Urothelium cell line (cell line): ENCODE results near the gene TRMT1.
"Not testable (repeated sequence)": the region's sequence is repeated elsewhere in the genome, so short reads cannot be mapped to it uniquely, and the experiment has no call there.

Source experiments
- DNase-seq: peaks from one replicate; pipeline ENCODE4 v3.0.0; 2011; ENCODE audit warnings: low spot score, mixed read lengths
- FAIRE-seq: peaks from 2 replicates; lab custom pipeline; 2011; peaks lifted over from hg19 to GRCh38; lab: Jason Lieb, UNC

The TRMT1 gene

DNA sequence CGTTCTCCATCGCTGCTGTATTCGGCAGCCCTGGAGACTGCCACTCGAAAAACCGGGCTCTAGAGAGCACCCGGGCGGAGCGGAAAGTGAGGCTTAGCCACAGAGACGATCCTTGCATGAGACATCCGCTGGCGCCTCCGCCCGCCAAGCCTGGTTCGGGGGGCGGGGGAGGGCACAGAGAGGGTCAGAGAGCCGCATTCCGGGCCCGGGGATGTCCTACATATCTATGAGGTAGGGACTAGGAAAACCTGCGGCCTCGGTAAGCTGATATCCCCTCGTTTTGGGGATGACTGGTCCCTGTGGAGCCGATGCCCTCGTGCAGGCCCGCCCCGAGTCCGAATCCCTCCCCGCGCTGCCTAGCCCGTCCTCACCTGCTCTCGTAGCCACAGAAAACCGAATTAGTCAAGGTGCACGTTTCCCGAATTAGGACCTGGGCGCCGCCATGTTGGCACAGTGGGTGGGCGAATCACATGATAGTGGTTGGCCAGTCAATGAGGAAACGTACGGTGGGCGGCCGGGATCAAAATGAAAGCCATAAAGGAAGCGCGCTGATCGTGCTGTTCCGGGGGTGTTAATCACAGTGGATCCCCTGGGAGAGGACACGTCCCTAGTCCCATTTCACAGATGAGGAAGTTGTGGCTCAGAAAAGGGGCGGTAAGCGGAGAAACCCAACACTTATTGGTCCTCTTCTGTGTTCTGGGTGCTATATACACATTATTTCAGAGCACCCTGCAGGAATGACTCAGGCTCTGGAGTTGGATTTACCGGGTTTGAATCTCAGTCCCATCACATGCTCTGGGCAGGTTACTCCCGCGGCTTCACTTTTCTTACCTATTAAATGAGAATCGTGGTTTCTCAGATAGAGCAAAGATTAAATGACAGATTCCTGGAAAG lies at the start of gene TRMT1:
Gene TRMT1 (minus strand): TSS at position 459 of the 894 bp plus-strand sequence. CDS start 341 bp downstream, at position 118.
- peak; percentile 87 for DNase-seq
- no peak for FAIRE-seq

DNA sequence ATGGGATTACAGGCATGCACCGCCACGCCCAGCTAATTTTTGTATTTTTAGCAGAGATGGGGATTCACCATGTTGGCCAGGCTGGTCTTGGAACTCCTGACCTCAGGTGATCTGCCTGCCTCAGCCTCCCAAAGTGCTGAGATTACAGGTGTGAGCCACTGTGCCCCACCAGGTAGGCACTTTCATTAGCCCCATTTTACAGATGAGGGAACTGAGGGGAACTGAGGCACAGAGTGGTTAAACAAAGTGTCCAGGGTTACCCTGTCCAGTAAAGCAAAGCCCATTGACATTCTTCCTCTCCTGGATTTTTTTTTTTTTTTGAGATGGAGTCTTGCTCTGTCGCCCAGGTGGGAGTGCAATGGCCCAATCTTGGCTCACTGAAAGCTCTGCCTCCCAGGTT lies 49.6 kb upstream of the TRMT1 start:
- not testable (repeated sequence) for DNase-seq, FAIRE-seq

DNA sequence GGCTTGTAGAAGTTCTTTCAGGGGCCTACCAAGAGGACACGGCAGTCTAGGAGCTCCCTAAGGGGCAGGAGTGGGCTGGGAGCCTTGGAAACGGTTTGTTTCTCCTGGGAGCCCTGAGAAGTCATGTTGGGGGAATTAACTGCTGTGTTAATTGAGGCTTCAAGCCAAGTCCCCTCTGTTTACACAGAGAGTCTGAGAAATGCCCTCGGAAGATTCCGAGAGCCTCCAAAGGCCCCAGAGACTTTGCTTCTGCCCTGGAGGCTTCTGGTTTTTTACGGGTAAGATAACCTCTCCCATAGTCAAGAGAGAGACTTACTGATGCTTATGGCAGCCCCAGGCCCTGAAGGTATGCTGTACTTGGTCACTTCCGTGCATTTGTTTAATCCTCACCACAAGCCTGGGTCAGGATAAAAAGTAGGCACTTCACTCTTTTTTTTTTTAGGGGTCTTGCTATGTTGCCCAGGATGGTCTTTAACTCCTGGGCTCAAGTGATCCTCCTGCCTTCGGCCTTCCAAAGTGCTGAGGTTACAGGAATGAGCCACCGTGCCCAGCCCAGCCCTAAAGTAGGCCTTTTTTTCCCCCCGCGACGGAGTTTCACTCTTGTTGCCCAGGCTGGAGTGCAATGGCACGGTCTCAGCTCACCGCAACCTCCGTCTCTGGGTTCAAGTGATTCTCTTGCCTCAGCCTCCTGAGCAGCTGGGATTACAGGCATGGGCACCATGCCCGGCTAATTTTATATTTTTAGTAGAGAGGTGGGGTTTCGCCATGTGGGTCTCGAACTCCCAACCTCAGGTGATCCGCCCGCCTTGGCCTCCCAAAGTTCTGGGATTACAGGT lies 48.8 kb upstream of the TRMT1 start:
- no peak for DNase-seq
- FAIRE-seq: no peak

DNA sequence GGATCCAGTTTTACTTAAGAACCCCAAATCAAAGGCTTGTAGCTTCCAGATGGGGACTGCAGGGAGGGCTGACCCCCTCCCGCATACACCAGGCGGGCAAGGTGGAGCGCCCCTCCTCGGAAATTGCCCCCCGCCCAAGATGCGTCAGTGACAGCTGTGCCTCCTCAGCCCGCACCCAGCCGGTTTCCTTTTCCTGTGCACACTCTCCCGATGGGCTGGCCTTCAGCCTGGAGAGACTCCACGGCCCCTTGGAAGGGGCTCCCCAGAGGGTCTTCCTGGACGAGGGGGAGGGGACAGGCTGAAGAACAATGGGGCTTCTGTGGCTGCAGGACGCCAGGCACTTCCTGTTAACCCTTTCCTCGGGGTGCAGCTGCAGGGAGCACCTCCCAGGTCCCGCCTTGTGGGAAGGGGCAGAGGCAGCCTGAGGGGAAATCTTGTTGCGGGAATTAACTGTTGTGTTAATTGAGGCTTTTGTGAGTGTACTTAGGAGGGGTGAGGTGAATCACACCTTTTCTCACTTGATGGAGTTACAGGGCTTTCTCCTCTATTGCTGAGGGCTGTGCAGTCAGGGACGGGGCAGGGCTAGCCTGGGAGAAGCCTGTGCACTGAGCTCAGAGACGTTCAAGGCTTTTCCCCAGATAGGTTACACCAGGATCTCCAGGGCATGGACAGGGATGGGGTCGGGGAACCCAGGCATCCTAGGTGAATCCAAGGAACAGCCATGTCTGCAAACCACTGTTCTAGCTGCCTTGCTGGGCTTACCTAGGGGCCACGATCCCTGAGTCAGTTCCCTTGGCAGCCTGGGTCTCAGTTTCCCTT lies 48.0 kb upstream of the TRMT1 start:
- FAIRE-seq (no peak), DNase-seq (no peak)

DNA sequence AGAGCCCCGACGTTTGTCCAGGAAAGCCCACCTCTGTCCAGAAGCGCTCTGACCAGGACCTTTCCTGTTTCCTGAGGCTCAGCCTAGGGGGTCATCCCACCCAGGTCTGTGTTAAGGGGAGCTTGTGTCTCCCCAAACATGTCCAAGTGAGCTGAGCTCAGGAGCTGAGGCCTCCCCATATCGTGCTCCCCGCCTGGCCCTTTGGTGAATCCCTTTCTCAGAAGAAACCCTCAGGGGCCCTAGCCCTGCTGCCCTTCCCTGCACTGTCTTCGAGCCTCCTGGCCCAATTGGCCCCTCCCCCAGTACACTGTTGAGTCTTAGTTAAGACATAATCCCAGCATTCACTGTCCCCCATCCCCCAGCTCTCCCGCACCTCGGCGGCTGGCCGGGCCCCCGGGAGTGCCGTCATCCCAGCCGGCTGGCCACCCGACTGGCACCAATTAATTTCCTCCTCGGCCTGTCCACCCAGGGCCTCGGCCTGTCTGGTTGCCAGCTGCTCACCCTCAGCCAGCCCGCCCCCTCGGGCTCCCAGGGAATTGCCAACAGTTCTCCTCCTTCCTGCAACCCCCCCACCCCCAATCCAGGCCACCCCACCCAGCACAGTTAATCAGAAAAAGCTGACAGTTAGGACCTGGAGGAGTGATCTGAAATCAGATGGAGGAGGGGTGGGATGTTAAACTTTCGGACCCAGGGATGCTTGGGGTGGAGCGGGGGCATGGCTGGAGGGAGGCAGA lies 47.2 kb upstream of the TRMT1 start:
- FAIRE-seq (no peak), DNase-seq (peak; percentile 52)

DNA sequence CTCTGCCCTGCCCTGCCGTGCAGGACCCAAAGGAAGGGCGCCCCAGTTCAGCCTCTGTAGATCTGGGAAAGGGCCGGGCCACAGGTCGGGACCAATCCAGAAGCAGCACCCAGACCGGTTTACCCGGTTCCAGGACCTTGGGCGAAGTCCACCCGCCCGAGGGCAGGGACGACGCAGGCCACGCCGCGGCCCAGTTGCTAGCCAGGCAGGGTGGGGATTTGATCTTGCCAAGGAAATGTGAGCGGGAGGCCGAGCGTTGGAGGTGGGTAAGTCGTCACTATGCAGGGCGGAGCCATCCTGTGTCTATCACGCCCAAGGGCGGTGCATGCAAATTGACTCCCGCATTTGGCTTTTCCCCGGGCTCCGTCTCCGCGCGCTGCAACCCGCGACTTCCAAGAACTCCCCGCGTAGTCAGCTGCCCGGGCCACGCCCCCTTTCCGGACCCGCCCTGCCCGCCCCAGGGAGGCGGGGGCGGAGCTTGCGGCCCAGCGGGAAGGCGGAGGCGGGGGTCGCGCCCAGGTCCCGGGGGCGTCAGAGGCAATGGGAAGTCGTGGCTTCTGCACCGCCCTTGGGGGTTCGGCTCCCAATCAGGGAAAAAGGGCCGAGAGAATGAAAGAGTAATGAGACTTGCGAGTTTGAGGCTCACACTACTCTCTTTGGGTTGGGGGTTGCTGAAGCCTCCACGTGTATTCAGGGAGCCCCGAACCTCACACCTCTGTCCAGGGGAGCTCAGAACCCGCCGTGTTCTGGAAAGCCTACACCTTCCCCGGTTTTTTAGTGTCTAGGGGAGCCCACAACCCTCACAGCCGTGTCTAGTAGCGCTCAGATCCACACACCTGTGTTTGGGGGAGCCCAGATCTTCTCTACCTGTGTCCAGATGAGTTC lies 46.4 kb upstream of the TRMT1 start:
- peak; percentile 80 for DNase-seq
- no peak for FAIRE-seq

- DNase-seq (no peak), FAIRE-seq (no peak)
These were observed 44.0 kb upstream of the TRMT1 start for GRCh38 chr19:13160557-13160956.

DNA sequence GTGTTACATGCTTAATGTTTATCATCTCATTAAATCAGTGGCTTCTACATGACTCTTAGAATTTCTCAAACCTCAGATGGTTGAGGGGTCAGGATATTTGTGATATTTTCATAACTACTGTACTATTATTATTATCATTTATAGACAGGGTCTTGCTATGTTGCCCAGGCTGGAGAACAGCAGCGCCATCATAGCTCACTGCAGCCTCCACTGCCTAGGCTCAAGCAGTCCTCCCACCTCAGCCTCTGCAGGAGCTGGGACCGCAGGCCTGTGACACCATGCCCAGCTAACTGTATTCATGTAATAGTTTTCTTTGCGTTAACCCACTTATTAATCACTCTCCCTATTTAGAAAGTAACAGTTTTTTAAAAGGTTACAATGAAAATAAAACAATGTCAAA lies 43.2 kb upstream of the TRMT1 start:
- DNase-seq (no peak), FAIRE-seq (no peak)

GRCh38 chr19:13155472-13156359 lies 39.2 kb upstream of the TRMT1 start:
- DNase-seq (peak; percentile 56), FAIRE-seq (no peak)

GRCh38 chr19:13154911-13155471 lies 38.5 kb upstream of the TRMT1 start:
- peak; percentile 13 for DNase-seq
- FAIRE-seq: no peak

GRCh38 chr19:13154241-13154778 lies 37.8 kb upstream of the TRMT1 start:
- FAIRE-seq: no peak
- peak; percentile 23 for DNase-seq

DNA sequence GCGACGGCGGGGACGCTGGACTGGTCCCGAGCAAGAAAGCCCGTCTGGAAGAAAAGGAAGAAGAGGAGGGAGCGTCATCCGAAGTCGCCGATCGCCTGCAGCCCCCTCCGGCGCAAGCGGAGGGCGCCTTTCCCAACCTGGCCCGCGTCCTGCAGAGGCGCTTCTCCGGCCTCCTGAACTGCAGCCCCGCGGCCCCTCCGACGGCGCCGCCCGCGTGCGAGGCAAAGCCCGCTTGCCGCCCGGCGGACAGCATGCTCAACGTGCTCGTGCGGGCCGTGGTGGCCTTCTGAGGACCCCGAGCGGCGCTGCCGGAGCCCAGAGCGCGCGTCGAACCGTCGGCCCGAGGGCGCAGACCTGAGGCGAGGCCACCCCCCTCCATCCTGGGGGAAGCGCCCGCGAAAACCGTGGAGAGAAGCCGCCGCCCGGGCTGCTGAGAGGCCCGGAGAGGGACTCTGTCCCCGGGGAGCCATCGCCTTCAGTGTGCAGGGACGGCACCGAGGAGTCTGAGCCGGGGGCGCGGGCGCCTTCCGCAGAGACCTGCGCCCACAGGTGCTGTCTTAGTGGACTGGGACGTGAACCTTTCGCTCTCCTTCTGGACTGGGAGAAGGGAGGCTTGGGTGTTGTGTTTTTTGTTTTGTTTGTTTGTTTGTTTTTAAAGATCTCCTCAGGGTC lies 37.2 kb upstream of the TRMT1 start:
- FAIRE-seq: no peak

DNA sequence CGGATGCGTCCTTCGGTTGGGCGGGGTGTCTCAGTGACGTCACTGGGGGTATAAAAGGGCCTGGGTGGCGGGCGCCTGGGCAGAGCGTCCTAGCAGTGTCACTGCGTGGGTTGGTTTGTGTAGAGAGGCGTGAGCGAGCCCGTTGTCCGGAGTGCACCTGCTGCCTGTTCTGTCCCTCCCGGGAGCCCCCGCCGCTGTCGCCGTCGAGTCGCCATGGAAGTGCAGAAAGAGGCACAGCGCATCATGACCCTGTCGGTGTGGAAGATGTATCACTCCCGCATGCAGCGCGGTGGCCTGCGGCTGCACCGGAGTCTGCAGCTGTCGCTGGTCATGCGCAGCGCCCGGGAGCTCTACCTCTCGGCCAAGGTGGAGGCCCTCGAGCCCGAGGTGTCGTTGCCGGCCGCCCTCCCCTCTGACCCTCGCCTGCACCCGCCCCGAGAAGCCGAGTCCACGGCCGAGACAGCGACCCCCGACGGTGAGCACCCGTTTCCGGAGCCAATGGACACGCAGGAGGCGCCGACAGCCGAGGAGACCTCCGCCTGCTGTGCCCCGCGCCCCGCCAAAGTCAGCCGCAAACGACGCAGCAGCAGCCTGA lies 36.5 kb upstream of the TRMT1 start:
- no peak for FAIRE-seq

More for the DNA sequence above, 37.2 kb upstream of the TRMT1 start:
- DNase-seq: no peak

DNA sequence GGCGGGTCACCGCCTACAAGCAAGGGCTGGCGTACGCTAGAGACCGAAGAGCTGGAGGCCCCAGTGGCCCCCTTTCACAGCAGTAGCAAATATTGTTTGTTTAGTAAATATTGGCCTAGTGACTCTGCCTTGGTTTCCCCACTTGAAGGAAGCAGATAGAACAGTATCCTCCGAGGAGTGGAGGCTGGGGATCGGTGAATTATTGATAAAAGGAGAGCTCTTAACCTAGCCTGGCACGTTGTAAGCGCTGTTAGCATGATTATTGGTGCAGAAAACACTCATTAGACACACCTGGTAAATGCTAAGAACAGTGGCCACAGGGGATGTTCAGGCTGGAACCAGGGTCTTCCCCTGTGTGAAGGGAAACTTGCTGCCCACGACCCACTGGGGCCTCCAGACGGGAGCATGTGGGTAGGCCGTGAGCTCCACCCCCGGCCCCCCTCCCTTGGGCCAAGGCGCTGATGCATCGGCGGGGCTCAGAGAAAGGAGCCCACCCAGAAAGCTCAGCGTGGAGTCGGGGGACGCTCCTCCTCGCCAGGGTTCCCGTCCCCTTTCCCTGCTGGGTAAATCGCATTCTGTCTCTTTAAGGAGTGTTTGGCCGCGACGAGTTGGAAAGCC lies 35.9 kb upstream of the TRMT1 start:
- no peak for DNase-seq
- FAIRE-seq: no peak

More for the DNA sequence above, 36.5 kb upstream of the TRMT1 start:
- DNase-seq: peak; percentile 83

- DNase-seq: peak; percentile 92
- no peak for FAIRE-seq
These were observed 35.2 kb upstream of the TRMT1 start for GRCh38 chr19:13151605-13152355.
